Osteocyte (in vitro differentiated cells): Measurements from ENCODE around the gene SLC6A1. TPM values are rescaled to one million over a fixed set of nuclear protein-coding genes. Genes with fewer than 3 reads are reported as not detected.

Experiments
- DNase-seq: peaks from one replicate; pipeline ENCODE4 v3.0.0; 2021; ENCODE audit warnings: mixed read lengths; ENCODE audit not compliant: unreplicated experiment; ENCODE audit errors: extremely low spot score
- H3K27ac Mint-ChIP-seq: one replicate; pipeline ENCODE4 v1.8.0; 2021; ENCODE audit warnings: mild to moderate bottlenecking, mixed read lengths; ENCODE audit not compliant: unreplicated experiment
- H3K27me3 Mint-ChIP-seq: one replicate; pipeline ENCODE4 v1.8.0; 2021; ENCODE audit warnings: mixed read lengths; ENCODE audit not compliant: unreplicated experiment
- H3K36me3 Mint-ChIP-seq: one replicate; pipeline ENCODE4 v1.8.0; 2021; ENCODE audit warnings: mixed read lengths; ENCODE audit not compliant: unreplicated experiment
- H3K4me1 Mint-ChIP-seq: one replicate; pipeline ENCODE4 v1.8.0; 2021; ENCODE audit warnings: mixed read lengths; ENCODE audit not compliant: unreplicated experiment
- H3K4me3 Mint-ChIP-seq: one replicate; pipeline ENCODE4 v1.8.0; 2021; ENCODE audit warnings: mild to moderate bottlenecking, moderate library complexity, mixed read lengths; ENCODE audit not compliant: unreplicated experiment
- H3K9me3 Mint-ChIP-seq: one replicate; pipeline ENCODE4 v1.8.0; 2021; ENCODE audit warnings: mixed read lengths; ENCODE audit not compliant: unreplicated experiment
- CTCF ChIP-seq: fragments of 200-600 bp; sonication (generic); IDR thresholded peaks from 2 replicates; pipeline ENCODE4 v1.5.0; 2021; ENCODE audit warnings: antibody characterized with exemption, mild to moderate bottlenecking, moderate library complexity
- total RNA-seq: library from RNA; stranded (reverse); gene quantifications from 2 replicates; pipeline ENCODE4 v1.2.1, GENCODE V29; 2021

The SLC6A1 gene
- total RNA-seq, 1 donor from 2014 or later = 38.4 TPM

- Mint-ChIP-seq H3K36me3 (peaks cover 25% of the 10 kb centered on the region), H3K4me1 (no peaks in the 10 kb centered on the region), H3K27me3 (peaks cover 63% of the 10 kb centered on the region), H3K4me3 (no peak overlapping the region), H3K9me3 (peaks cover 11% of the 10 kb centered on the region), H3K27ac (no peak overlapping the region)
- no peak for TF ChIP-seq CTCF
- no peak for DNase-seq
These were observed 31.6 kb downstream of the SLC6A1 start for GRCh38 chr3:11024181-11024580.

- peaks cover 28% of the 10 kb centered on the region for H3K36me3 Mint-ChIP-seq
- TF ChIP-seq CTCF = no peak
These were observed 37.4 kb downstream of the SLC6A1 start for GRCh38 chr3:11029948-11030347.

GRCh38 chr3:11033871-11034270, 41.3 kb downstream of the SLC6A1 start:
- Mint-ChIP-seq H3K9me3 (no peaks in the 10 kb centered on the region), H3K27ac (no peak overlapping the region), H3K4me1 (no peaks in the 10 kb centered on the region), H3K36me3 (peaks cover 17% of the 10 kb centered on the region), H3K27me3 (peaks cover 45% of the 10 kb centered on the region), H3K4me3 (no peak overlapping the region)
- no peak for TF ChIP-seq CTCF
- DNase-seq = no peak

More at GRCh38 chr3:11029948-11030347, 37.4 kb downstream of the SLC6A1 start:
- H3K4me3 Mint-ChIP-seq = no peak overlapping the region
- H3K27me3 Mint-ChIP-seq = peaks cover 30% of the 10 kb centered on the region
- H3K9me3 Mint-ChIP-seq = peaks cover 11% of the 10 kb centered on the region
- no peak overlapping the region for H3K27ac Mint-ChIP-seq
- no peaks in the 10 kb centered on the region for H3K4me1 Mint-ChIP-seq
- DNase-seq = no peak

GRCh38 chr3:11034309-11034985, 41.9 kb downstream of the SLC6A1 start:
- Mint-ChIP-seq H3K9me3 (no peaks in the 10 kb centered on the region), H3K36me3 (peaks cover 15% of the 10 kb centered on the region), H3K27me3 (peaks cover 48% of the 10 kb centered on the region), H3K4me1 (no peaks in the 10 kb centered on the region), H3K27ac (no peak overlapping the region), H3K4me3 (no peak overlapping the region)
- DNase-seq = no peak
- TF ChIP-seq CTCF = no peak

GRCh38 chr3:11035757-11036505, 43.4 kb downstream of the SLC6A1 start:
- no peak for TF ChIP-seq CTCF
- H3K4me1 Mint-ChIP-seq = no peaks in the 10 kb centered on the region
- H3K4me3 Mint-ChIP-seq = no peak overlapping the region
- no peak for DNase-seq
- H3K9me3 Mint-ChIP-seq = no peaks in the 10 kb centered on the region
- no peak overlapping the region for H3K27ac Mint-ChIP-seq
- peaks cover 15% of the 10 kb centered on the region for H3K36me3 Mint-ChIP-seq
- peaks cover 56% of the 10 kb centered on the region for H3K27me3 Mint-ChIP-seq
